Esophagus (tissue), 2 donors: Measurements from ENCODE around the gene USP11. TPM values are rescaled to one million over a fixed set of nuclear protein-coding genes. Genes with fewer than 3 reads are reported as not detected.
A peak's percentile ranks its signal among the peaks of the same experiment; 100 is the strongest.

Experiments used
- H3K27ac ChIP-seq, 2 donors: one replicate each; pipeline ENCODE4 v1.5.1; 2013; ENCODE audit warnings: low read depth in 2 of 2, mild to moderate bottlenecking in 2 of 2, inconsistent platforms in 1 of 2, low read length in 1 of 2, moderate library complexity in 1 of 2
- H3K27me3 ChIP-seq, 2 donors: one replicate each; pipeline ENCODE4 v1.6.1; 2013; ENCODE audit warnings: low read length in 2 of 2, control low read depth in 1 of 2, mild to moderate bottlenecking in 1 of 2; ENCODE audit not compliant: insufficient read depth in 2 of 2, control insufficient read depth in 1 of 2
- H3K36me3 ChIP-seq, 2 donors: one replicate each; pipeline ENCODE4 v1.6.1; 2013; ENCODE audit warnings: low read length in 1 of 2; ENCODE audit not compliant: control insufficient read depth in 2 of 2, insufficient read depth in 2 of 2
- H3K4me1 ChIP-seq, 2 donors: one replicate each; pipeline ENCODE4 v1.6.1; 2013; ENCODE audit warnings: low read length in 1 of 2; ENCODE audit not compliant: control insufficient read depth in 2 of 2, insufficient read depth in 2 of 2
- H3K4me3 ChIP-seq, 2 donors: one replicate each; pipeline ENCODE4 v1.5.1; 2013; ENCODE audit warnings: low read length in 2 of 2, mild to moderate bottlenecking in 2 of 2, low read depth in 1 of 2, moderate library complexity in 1 of 2
- H3K9me3 ChIP-seq, 2 donors: one replicate each; pipeline ENCODE4 v1.6.1; 2013; ENCODE audit warnings: mild to moderate bottlenecking in 2 of 2, low read depth in 1 of 2, low read length in 1 of 2, moderate library complexity in 1 of 2; ENCODE audit not compliant: control insufficient read depth in 2 of 2, insufficient read depth in 1 of 2
- WGBS, 2 donors: extraction: QIAGEN DNeasy Blood & Tissue Kit; methylation state at CpG; one replicate each; pipeline ENCODE4 v1.1.7; 2013; 5-methylcytosine and 5-hydroxymethylcytosine counted together
- polyA plus RNA-seq, 2 donors: library from polyadenylated mRNA; stranded (reverse); fragments of 200-250 nt; gene quantifications; one replicate each; pipeline ENCODE4 v1.2.3, GENCODE V29; 2013
- donor health status: healthy with polysubstance abuse.
- donor health status: Bipolar disorder and iron deficiency.

The USP11 gene
- polyA plus RNA-seq, 2 donors, result 11.3 to 13.6 TPM

DNA sequence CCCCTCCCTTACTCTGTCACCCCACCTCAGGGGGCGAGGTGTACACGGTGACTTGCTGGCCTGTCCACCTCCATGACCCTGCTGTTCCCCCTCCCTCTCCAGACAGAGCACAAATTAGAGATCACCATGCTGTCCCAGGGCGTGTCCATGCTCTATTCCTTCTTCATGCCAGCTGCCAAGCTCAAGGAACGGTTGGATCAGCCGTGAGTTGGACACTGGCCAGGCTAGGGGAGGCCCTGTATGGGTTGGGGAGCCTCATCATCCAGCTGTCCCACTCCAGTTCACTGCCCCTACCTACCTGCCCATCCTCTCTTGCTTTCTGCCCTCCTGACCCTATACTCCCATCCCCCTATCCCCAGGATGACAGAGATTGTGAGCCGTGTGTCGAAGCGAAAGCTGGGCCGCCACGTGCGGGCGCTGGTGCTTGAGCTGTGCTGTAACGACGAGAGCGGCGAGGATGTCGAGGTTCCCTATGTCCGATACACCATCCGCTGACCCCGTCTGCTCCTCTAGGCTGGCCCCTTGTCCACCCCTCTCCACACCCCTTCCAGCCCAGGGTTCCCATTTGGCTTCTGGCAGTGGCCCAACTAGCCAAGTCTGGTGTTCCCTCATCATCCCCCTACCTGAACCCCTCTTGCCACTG lies 18.3 kb upstream of the USP11 start:
- Histone ChIP-seq H3K27ac (no peak overlapping the region), H3K9me3 (no peaks in the 10 kb centered on the region), H3K27me3 (no peaks in the 10 kb centered on the region), H3K4me1 (peaks cover 0 to 2% of the 10 kb centered on the region in 2 donors), H3K4me3 (no peak overlapping the region), H3K36me3 (peaks cover 20 to 43% of the 10 kb centered on the region in 2 donors)
- 82 to 86% methylated on average over 20 of the region's 20 CpGs for WGBS, 2 donors

DNA sequence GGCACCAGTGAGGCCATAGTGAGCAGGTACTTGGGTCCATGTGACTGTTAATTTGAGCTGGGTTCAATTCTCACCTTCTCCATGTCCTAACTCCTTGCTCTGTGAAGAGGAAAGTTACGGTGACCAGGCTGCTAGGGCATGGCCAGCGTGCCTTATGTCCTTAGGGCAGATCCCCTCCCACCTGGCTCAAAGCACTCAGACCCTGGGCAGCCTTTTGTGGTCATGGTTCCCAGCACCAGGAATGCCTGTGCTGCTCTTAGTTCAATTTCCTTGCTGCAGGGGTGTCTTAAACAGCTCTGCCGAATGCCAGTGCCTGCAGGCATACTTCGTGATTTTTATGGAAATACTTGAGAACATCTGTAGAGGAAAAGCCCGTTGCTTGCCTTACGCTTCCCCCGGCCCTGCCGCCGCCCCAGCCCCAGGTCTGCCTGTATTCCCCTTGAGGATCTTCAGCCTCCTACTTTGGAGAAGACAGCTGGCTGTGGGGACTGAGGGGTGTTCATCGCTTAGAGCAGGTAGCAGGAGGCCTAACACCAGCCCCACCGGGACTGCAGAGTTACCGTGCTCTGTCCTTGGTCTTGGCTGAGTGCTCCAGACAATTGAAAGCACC lies 17.4 kb upstream of the USP11 start:
- WGBS, 2 donors, result 69 to 87% methylated on average over 12 of the region's 12 CpGs
- Histone ChIP-seq H3K9me3 (no peaks in the 10 kb centered on the region), H3K4me1 (peaks cover 0 to 11% of the 10 kb centered on the region in 2 donors), H3K27me3 (no peaks in the 10 kb centered on the region), H3K36me3 (peaks cover 15 to 37% of the 10 kb centered on the region in 2 donors), H3K4me3 (no peak overlapping the region), H3K27ac (no peak overlapping the region)

DNA sequence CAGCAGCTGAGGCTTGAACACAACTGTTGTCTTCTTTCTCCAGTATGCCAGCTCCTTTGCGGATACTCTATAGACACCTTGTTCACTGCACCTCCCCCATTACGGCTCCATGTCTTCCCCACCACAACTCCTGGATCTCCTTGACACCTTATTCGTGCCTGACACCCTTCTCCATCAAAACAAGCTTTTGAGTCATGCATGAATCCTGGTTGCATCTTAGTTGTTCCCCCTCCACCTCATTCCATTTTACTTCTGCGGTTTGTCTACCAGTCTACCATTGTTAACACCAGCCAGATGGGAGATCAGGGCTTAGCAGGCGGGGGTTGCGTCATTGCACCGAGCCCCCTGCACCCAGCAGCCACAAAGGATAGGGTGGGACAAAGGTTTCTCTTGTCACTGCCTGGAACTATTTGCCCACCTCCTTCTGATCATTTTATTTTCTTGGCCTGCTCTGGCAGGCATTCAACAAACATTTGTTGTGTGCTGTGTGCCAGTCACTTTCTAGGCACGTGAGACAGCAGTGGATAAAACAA lies 16.4 kb upstream of the USP11 start:
- Histone ChIP-seq H3K27ac (peak overlapping the region; percentile 94 to 97), H3K4me3 (no peak overlapping the region), H3K4me1 (peaks cover 0 to 13% of the 10 kb centered on the region in 2 donors), H3K9me3 (no peaks in the 10 kb centered on the region), H3K36me3 (peaks cover 13 to 27% of the 10 kb centered on the region in 2 donors), H3K27me3 (no peaks in the 10 kb centered on the region)
- WGBS, 2 donors, result 68 to 91% methylated on average over 8 of the region's 8 CpGs

DNA sequence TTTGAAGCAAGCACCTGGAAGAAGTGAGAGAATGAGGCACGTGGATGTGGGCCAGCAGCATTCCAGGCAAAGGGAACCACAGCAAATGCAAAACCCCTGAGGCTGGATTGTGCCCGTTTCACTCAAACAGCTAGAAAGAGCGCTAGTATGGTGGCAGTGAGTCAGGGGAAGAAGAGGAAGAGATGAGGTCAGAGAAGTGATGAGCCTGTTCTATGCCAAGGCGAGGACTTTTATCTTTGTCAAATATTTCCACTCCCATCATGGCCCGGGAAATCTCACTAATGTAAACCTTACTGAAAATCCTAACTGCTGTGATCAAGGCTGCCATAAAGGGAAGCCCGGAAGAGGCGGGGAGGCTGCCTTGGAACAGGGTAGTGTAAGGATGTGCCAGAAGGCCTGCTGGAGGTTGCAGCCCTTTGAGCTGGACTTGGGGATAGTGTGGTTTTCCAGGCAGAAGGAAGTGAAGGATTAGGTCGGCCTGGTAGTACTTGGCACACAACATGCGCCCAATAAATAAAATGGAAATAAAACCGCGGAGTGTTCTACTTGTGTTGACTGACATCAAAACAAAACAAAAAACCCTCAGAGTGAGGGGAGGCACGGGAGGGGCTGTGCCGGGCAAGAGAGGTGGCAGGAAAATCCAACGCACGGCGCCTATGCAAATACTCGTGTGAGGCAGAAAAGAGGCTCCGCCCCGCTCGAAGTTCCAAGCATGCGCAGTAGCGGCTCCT lies 15.5 kb upstream of the USP11 start:
- H3K9me3 ChIP-seq, result no peaks in the 10 kb centered on the region
- peaks cover 0 to 13% of the 10 kb centered on the region in 2 donors for H3K4me1 ChIP-seq
- 1 to 15% methylated on average over 22 of the region's 22 CpGs for WGBS, 2 donors
- peak overlapping the region in 1 of 2 donors; percentile 30 for H3K4me3 ChIP-seq
- peak overlapping the region; percentile 94 to 97 for H3K27ac ChIP-seq
- H3K36me3 ChIP-seq, result peaks cover 10 to 26% of the 10 kb centered on the region in 2 donors
- no peaks in the 10 kb centered on the region for H3K27me3 ChIP-seq

DNA sequence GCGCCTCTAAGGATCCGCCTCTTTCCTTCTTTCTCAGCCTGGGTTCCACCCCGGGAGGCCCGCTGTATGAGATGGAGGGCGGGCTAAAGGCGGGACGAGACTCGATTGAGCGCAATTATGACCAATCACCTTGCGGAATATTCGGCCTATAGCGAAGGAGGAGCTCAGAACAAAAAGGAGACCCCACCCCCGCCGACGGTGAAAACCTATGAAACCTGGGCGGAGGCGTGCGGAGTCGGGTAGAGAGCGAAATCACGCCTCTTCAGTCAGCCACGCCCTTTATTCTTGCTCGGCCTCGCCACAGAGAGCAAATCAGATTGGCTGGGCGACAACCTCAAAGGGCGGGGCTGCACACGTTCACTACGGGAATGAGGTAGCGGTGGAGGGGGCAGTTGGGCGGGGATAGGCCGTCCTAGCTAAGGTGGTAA lies 14.9 kb upstream of the USP11 start:
- 0 to 2% methylated on average over 31 of the region's 31 CpGs for WGBS, 2 donors
- peak overlapping the region; percentile 73 to 93 for H3K4me3 ChIP-seq

DNA sequence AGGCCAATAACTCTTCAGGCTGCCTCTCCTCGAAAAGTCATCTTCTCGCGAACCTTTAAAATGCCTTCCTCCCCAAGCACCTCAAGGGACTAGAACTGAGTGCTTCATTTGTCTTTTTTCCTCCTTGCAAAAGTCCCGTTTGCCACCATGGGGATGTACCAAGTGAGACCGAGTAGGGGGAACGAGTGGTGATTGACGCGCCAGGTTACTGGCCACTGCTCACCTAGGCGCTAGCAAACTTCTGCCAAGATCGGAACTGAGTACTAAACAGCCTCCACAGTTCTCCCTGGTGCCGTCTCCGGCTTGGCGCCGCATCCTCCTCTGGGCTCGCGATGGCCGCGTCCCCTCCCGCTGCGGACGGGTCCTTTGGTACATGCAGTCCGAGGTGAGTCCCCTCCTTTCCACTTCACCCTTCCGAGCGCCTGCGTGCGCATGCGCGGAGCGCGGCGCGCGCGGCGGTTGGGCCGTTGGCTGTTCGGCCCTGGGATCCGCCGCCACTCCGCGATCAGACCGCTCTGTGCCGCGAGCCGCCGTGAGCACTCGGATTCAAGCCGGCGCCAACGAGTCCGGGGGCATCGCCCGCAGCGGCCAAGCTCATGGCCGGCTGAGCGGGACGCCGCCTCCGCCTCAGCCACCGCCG lies 14.4 kb upstream of the USP11 start, which contains the start of gene CDK16:
CDK16 (plus strand) TSS at position 402 of the 640 bp plus-strand sequence. CDS start 4,877 bp downstream, outside the sequence.
- Histone ChIP-seq H3K27ac (peak within 1 kb of the TSS; percentile 96 to 97), H3K27me3 (no peaks in the 10 kb centered on the region), H3K4me3 (peak within 1 kb of the TSS; percentile 73 to 93), H3K4me1 (peaks cover 0 to 13% of the 10 kb centered on the region in 2 donors), H3K9me3 (no peaks in the 10 kb centered on the region), H3K36me3 (peaks cover 7 to 24% of the 10 kb centered on the region in 2 donors)
- 0 to 3% methylated on average over 46 to 61 of the region's 61 CpGs for WGBS, 2 donors

More for the DNA sequence above, 14.9 kb upstream of the USP11 start:
- Histone ChIP-seq H3K27me3 (no peaks in the 10 kb centered on the region), H3K27ac (peak overlapping the region; percentile 96 to 97), H3K4me1 (peaks cover 0 to 13% of the 10 kb centered on the region in 2 donors), H3K9me3 (no peaks in the 10 kb centered on the region), H3K36me3 (peaks cover 9 to 23% of the 10 kb centered on the region in 2 donors)

DNA sequence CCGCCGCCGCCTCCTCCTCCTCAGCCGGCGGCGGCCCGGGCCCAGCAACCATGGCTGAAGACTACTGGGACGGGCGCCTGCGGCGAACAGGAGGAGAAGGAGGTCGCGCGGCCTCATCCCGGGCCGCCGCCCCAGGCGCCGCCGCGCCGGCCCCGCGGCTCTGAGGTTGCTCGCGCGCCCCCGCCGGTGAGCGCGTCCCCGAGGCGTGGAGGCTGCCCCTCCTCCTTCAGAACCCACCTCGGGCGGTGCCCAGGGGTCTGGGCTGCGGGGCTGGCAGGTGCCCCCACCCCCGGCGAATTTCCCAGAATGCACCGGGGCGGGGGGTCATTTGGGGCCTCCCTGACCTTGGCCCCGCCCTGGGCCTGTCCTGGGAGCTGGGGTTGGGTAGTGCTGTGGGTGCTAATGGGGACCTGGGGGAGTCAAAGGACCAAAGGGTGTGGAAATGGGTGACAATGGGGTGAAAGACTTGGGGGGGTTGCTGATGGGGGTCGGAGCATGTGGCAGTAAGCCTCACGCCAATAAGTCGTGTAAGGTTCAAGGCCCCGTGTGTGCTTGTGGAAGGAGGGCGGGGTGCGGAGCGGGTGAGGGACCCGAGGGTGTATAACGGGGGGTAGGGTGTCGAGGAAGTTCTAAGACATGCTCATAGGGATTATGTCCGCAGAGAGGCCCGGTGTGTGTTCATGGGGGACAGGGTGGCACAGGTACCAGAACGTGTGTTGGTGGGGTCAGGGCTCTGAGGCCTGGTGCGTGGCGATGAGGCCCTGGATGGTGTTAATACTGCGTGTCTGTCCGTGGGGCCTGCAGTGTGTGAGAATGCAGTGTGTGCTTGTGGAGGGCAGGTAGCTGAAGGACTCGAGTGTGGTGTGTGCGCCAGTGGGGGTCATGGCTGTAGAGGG lies 13.6 kb upstream of the USP11 start:
- no peaks in the 10 kb centered on the region for H3K27me3 ChIP-seq
- H3K9me3 ChIP-seq, result no peaks in the 10 kb centered on the region
- H3K4me3 ChIP-seq, result peak overlapping the region; percentile 73 to 93
- peaks cover 0 to 13% of the 10 kb centered on the region in 2 donors for H3K4me1 ChIP-seq
- WGBS, 2 donors, result 1 to 13% methylated on average over 41 to 59 of the region's 60 CpGs
- H3K36me3 ChIP-seq, result peaks cover 11 to 25% of the 10 kb centered on the region in 2 donors
- peak overlapping the region; percentile 96 to 97 for H3K27ac ChIP-seq

DNA sequence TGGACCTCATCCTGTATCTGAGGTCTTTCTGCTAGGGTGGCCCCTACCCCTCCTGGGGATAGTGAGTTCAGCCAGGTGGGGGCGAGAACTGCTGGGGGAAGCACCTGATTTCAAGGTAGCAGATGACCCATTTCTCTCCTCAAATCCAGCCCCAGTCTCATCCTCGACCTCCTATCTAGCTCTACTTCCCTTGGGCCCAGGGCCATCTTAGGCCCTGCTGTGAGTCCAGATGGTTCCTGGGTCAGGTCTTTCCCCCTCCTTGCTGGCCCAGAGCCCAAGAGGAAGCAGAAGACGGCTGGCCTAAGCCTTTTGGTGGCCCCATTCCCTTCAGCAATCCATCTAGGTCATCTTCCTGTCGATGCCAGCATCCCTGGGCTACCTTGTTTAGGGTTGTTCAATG lies 11.1 kb upstream of the USP11 start:
- Histone ChIP-seq H3K4me3 (no peak overlapping the region), H3K27me3 (no peaks in the 10 kb centered on the region), H3K36me3 (peaks cover 4 to 32% of the 10 kb centered on the region in 2 donors), H3K27ac (no peak overlapping the region), H3K9me3 (no peaks in the 10 kb centered on the region), H3K4me1 (peaks cover 0 to 13% of the 10 kb centered on the region in 2 donors)
- 61 to 63% methylated on average over 4 of the region's 4 CpGs for WGBS, 2 donors
